Tibial nerve (tissue), 4 donors: Measurements from ENCODE around the gene PRDM2. TPM values are rescaled to one million over a fixed set of nuclear protein-coding genes. Genes with fewer than 3 reads are reported as not detected.
A peak's percentile ranks its signal among the peaks of the same experiment; 100 is the strongest.

Experiments used
- DNase-seq, 2 donors: peaks; one replicate each; pipeline ENCODE4 v3.0.0-alpha.2; 2019; ENCODE audit warnings: low spot score in 2 of 2
- H3K27ac ChIP-seq, 4 donors: fragments of 200-600 bp; sonication (generic) in 3 of 4; one replicate each; pipeline ENCODE4 v1.5.1; 2017 to 2019; ENCODE audit warnings: mild to moderate bottlenecking in 1 of 4
- H3K27me3 ChIP-seq, 2 donors: fragments of 200-600 bp; sonication (generic) in 1 of 2; one replicate each; pipeline versions ENCODE4 v1.5.1 to v1.6.0; 2017 to 2019
- H3K36me3 ChIP-seq, 3 donors: fragments of 200-600 bp; sonication (generic); one replicate each; pipeline ENCODE4 v1.5.1; 2018 to 2019
- H3K4me1 ChIP-seq, 4 donors: fragments of 200-600 bp; sonication (generic) in 3 of 4; one replicate each; pipeline ENCODE4 v1.5.1; 2017 to 2019
- H3K4me3 ChIP-seq, 4 donors: fragments of 200-600 bp; sonication (generic) in 3 of 4; one replicate each; pipeline ENCODE4 v1.5.1; 2017 to 2019; ENCODE audit warnings: mild to moderate bottlenecking in 1 of 4, moderate library complexity in 1 of 4
- H3K9me3 ChIP-seq, 4 donors: fragments of 200-600 bp; sonication (generic) in 3 of 4; one replicate each; pipeline ENCODE4 v1.5.1; 2017 to 2019
- EP300 ChIP-seq, 2 donors: sonication (generic); formaldehyde crosslinking; IDR thresholded peaks; one replicate each; pipeline ENCODE4 v1.6.1; 2017; ENCODE audit warnings: antibody characterized with exemption in 2 of 2, mild to moderate bottlenecking in 1 of 2
- POLR2A ChIP-seq, 2 donors: fragments of 450-650 bp; IDR thresholded peaks; one replicate each; pipeline ENCODE4 v1.6.1; 2017; ENCODE audit warnings: antibody characterized with exemption in 2 of 2, mild to moderate bottlenecking in 2 of 2, moderate library complexity in 2 of 2
- whole genome bisulfite sequencing, 2 donors: methylation state at CpG; one replicate each; pipeline ENCODE4 v1.1.5; 2018; 5-methylcytosine and 5-hydroxymethylcytosine counted together
- total RNA-seq, 4 donors: library from RNA; depleted of rRNA; stranded (reverse); fragments of >200 nt; gene quantifications; one replicate each; pipeline ENCODE4 v1.1.0, GENCODE V29; 2016
- TF ChIP-seq, protein P1 (sequence below), 5 experiments: fragments of 200-600 bp in 3 of 5; fragments of 450-650 bp in 2 of 5; sonication (generic) in 3 of 5; IDR thresholded peaks; one replicate each; pipeline ENCODE4 v1.5.1; 2016 to 2019; ENCODE audit warnings: antibody characterized with exemption in 5 of 5, mild to moderate bottlenecking in 3 of 5, moderate library complexity in 2 of 5

Gene PRDM2
- total RNA-seq, 4 donors from 2014 or later = 26.4 to 48.8 (median 46.5) TPM

DNA sequence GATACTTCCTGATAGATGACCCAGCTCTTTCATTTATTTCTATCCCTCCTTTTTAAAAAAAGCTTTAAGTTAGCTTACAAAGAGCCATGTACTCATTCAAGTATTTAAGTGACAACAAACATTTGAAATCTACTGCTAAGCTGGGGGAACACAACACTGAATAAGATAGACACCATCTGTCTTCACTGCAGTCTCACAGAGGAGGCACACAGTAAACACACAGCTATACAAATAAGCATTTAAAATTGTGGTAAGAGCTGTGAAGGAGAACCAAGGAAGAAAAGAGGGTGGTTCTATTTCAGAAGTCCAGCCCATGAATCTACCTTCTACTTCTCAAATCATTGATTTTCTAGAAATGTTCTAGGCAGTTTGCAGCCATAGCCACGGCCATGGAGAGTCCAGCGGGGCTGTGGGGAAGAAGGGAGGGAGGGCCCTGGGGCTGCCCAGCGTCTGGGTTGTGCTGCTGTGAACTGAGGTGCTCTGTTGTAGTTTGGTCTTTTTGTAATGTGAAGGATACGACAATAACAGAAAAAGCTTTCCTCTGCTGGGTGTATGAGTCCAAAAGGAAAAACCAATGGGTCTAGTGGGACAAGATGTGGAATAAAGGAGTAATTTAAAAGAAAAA lies 28.2 kb downstream of the PRDM2 start:
- TF ChIP-seq, protein P1, sequence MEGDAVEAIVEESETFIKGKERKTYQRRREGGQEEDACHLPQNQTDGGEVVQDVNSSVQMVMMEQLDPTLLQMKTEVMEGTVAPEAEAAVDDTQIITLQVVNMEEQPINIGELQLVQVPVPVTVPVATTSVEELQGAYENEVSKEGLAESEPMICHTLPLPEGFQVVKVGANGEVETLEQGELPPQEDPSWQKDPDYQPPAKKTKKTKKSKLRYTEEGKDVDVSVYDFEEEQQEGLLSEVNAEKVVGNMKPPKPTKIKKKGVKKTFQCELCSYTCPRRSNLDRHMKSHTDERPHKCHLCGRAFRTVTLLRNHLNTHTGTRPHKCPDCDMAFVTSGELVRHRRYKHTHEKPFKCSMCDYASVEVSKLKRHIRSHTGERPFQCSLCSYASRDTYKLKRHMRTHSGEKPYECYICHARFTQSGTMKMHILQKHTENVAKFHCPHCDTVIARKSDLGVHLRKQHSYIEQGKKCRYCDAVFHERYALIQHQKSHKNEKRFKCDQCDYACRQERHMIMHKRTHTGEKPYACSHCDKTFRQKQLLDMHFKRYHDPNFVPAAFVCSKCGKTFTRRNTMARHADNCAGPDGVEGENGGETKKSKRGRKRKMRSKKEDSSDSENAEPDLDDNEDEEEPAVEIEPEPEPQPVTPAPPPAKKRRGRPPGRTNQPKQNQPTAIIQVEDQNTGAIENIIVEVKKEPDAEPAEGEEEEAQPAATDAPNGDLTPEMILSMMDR (IDR thresholded peaks at IDR 0.05) = no peak
- TF ChIP-seq EP300 (IDR thresholded peaks at IDR 0.05) = no peak
- TF ChIP-seq POLR2A (IDR thresholded peaks at IDR 0.05) = no peak
- DNase-seq = no peak
- H3K36me3 ChIP-seq = no peaks in the 10 kb centered on the region
- peaks cover 0 to 9% (median 5%) of the 10 kb centered on the region in 4 donors for H3K4me1 ChIP-seq
- H3K27ac ChIP-seq = peak overlapping the region in 1 of 4 donors; percentile 29
- 64% methylated on average over 4 of the region's 4 CpGs for WGBS, 2 donors
- no peak overlapping the region for H3K4me3 ChIP-seq
- no peaks in the 10 kb centered on the region for H3K9me3 ChIP-seq
- no peaks in the 10 kb centered on the region for H3K27me3 ChIP-seq

DNA sequence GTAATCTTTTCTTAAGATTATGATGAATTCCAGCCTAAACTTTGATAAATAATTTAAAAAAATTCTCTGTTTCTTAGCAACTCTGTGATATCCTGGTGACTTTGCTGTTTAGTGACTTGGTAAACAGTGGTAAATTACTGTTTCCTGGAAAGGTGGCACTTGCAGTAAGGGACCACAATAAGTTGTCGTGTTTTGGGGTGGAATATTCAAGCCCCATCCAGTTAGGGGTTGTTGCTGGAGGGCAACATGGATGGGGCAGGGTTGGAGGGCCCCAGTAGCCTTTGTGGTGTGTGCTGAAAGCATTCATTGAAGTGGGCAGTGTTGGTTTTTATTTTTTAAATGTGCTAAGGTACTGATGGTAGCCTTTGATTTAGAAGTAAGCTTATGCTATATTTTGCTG lies 30.3 kb downstream of the PRDM2 start:
- no peaks in the 10 kb centered on the region for H3K36me3 ChIP-seq
- H3K4me1 ChIP-seq = peaks cover 0 to 13% (median 6%) of the 10 kb centered on the region in 4 donors
- WGBS, 2 donors = 81 to 91% methylated on average over 1 of the region's 1 CpG
- H3K27me3 ChIP-seq = no peaks in the 10 kb centered on the region
- H3K9me3 ChIP-seq = no peaks in the 10 kb centered on the region
- no peak for DNase-seq
- no peak overlapping the region for H3K4me3 ChIP-seq
- H3K27ac ChIP-seq = peak overlapping the region in 1 of 4 donors; percentile 70
- TF ChIP-seq EP300 (IDR thresholded peaks at IDR 0.05) (no peak), POLR2A (IDR thresholded peaks at IDR 0.05) (no peak)
- TF ChIP-seq, protein P1 (IDR thresholded peaks at IDR 0.05) = no peak

DNA sequence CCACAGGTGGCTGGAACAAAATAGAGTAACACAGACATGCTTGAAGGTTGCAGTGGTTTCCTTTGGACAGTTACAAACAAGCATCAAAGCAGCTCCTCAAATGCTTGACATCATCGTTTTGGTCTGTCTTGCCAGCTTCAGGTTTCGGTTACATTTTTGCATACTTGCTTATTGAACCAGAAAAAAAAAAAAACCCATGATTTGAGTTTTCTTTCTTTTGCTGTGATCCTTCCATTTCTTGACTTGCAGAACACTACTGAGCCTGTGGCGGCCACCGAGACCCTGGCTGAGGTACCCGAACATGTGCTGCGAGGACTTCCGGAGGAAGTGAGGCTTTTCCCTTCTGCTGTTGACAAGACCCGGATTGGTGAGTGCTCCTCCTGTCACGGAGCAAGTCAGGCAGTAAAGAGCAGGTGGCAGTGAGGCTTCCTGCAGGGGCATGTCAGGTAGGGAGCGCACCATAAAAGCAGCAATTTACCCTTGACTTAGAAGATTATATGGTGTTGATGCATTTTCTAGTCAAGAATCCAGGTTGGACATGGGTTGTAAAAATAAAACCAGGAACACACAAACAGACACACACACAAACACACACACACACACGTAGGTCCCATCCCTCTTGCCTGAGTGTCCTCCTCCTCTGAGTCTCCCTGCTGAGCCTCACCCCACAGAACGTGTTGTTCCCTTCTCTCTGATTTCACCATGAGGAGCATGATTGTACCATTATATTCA lies 30.9 kb downstream of the PRDM2 start:
- peak overlapping the region in 1 of 4 donors; percentile 13 for H3K4me3 ChIP-seq
- peak in 1 of 2 donors; percentile 28 for DNase-seq
- H3K27me3 ChIP-seq = no peaks in the 10 kb centered on the region
- no peaks in the 10 kb centered on the region for H3K9me3 ChIP-seq
- H3K36me3 ChIP-seq = no peaks in the 10 kb centered on the region
- 67 to 70% methylated on average over 12 of the region's 12 CpGs for WGBS, 2 donors
- H3K27ac ChIP-seq = peak overlapping the region in 1 of 4 donors; percentile 70
- TF ChIP-seq, protein P1 (IDR thresholded peaks at IDR 0.05) = no peak
- no peak for TF ChIP-seq EP300 (IDR thresholded peaks at IDR 0.05)
- no peak for TF ChIP-seq POLR2A (IDR thresholded peaks at IDR 0.05)
- H3K4me1 ChIP-seq = peaks cover 0 to 13% (median 6%) of the 10 kb centered on the region in 4 donors

DNA sequence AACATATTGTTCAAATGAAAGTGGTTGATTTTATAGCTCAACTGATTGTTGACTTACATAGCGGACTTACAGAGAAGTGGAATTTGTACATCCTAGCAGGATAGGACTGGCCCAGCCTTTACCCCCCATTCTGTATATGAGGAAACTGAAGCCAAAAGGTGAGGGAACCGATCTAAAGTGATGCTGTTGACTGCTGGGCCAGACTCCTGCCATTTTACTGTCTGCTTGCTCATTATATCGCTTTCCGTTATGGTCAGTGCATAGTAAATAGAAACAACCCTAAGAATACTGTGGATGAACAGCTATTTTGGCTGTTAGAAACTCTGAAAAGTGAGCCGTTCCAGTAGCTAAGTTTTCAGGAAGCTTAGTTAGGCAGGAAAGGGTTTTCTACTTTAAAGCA lies 31.9 kb downstream of the PRDM2 start:
- Histone ChIP-seq H3K27ac (peak overlapping the region in 2 of 4 donors; percentile 18 to 70), H3K4me3 (no peak overlapping the region)
- WGBS, 2 donors = 89 to 93% methylated on average over 5 of the region's 5 CpGs

More for the DNA sequence above, 31.9 kb downstream of the PRDM2 start:
- TF ChIP-seq, protein P1 (IDR thresholded peaks at IDR 0.05) = no peak
- TF ChIP-seq POLR2A (IDR thresholded peaks at IDR 0.05) (no peak), EP300 (IDR thresholded peaks at IDR 0.05) (no peak)
- no peak for DNase-seq
- no peaks in the 10 kb centered on the region for H3K36me3 ChIP-seq
- H3K27me3 ChIP-seq = no peaks in the 10 kb centered on the region
- no peaks in the 10 kb centered on the region for H3K9me3 ChIP-seq
- H3K4me1 ChIP-seq = peaks cover 0 to 13% (median 6%) of the 10 kb centered on the region in 4 donors
